ENCODE data around the gene CNOT6. TPM values are rescaled to one million over a fixed set of nuclear protein-coding genes. Genes with fewer than 3 reads are reported as not detected.

CNOT6 gene
- total RNA-seq: 12.7 and 18.1 TPM in 2 replicates

GRCh38 chr5:180494060-180494509 is at the start of gene CNOT6:
Gene CNOT6, plus strand, starts transcription at chr5:180494379. Its CDS starts 34,898 bp downstream, at chr5:180529277.

GRCh38 chr5:180591311-180591887 is 97.2 kb downstream of the CNOT6 start, which contains the start of gene SCGB3A1:
Gene SCGB3A1, minus strand, starts transcription at chr5:180591499. Its CDS starts 37 bp downstream, at chr5:180591462.

Small RNAs within 50 kb of the gene (small RNA-seq; reads per million reads assigned to genes)
- not detected for gene RNU6-525P

Other genes starting within 250 kb of the CNOT6 start
- 23.8 and 28.8 TPM in 2 replicates for gene MAPK9, start 202.3 kb upstream of the CNOT6 start, total RNA-seq
- gene GFPT2, start 141.0 kb upstream of the CNOT6 start, total RNA-seq: 0.86 and 0.98 TPM in 2 replicates
- 0.65 TPM in 1 of 2 replicates, not detected in the other for gene SCGB3A1, start 97.1 kb downstream of the CNOT6 start, total RNA-seq
- gene FLT4, start 155.2 kb downstream of the CNOT6 start, total RNA-seq: 93.0 and 123 TPM in 2 replicates
- not detected in 2 replicates for gene OR2Y1, start 245.7 kb downstream of the CNOT6 start, total RNA-seq